HCT116 (cell line): ENCODE results near the gene HIC1. TPM values are rescaled to one million over a fixed set of nuclear protein-coding genes. Genes with fewer than 3 reads are reported as not detected.

ENCODE experiments used
- ATAC-seq: fragments of 200-7000 bp; cut with Tn5 transposase; 2 replicates; pipeline ENCODE4 v1.9.1; 2020; ENCODE audit warnings: mild to moderate bottlenecking, moderate library complexity
- BruUV-seq: library from RNA; stranded (reverse); fragments of 400-500 nt; replicated peaks from 2 replicates; lab custom pipeline; 2021; lab: Mats Ljungman, UMichigan
- CTCF ChIA-PET: fragments of 300-600 bp; sonication (Branson Sonifier 250); formaldehyde crosslinking; loops from one replicate; lab custom pipeline; 2021; ENCODE audit warnings: antibody characterized with exemption; lab: Charles Lee
- POLR2A ChIA-PET: fragments of 300-600, 350-600 bp; sonication (Branson Sonifier 250); formaldehyde crosslinking; loops from one replicate; lab custom pipeline; 2021; ENCODE audit warnings: antibody characterized with exemption; lab: Charles Lee
- RAD21 ChIA-PET, 2 experiments: fragments of 300-600 bp; sonication (Branson Sonifier 250); formaldehyde crosslinking; loops; one replicate each; lab custom pipeline; 2023; ENCODE audit warnings: low total read pairs in 2 of 2; ENCODE audit not compliant: uncharacterized antibody in 2 of 2, unreplicated experiment in 2 of 2, low non-redundant PET in 1 of 2; lab: Charles Lee
- DNase-seq: peaks from one replicate; pipeline ENCODE4 v3.0.0-alpha.2; 2010; ENCODE audit warnings: low read depth, low spot score
- H2AFZ ChIP-seq: fragments of 200-600 bp; shearing (Covaris generic), sonication (generic); 2 replicates; pipeline ENCODE4 v1.6.1; 2017; ENCODE audit warnings: low read depth, mixed run types, mixed read lengths, antibody characterized with exemption, low read length; ENCODE audit not compliant: poor library complexity, severe bottlenecking
- H3K27ac ChIP-seq: 2 replicates; pipeline ENCODE4 v1.5.1; 2012; ENCODE audit warnings: low read depth, low read length
- H3K27me3 ChIP-seq: fragments of 200-600 bp; sonication (generic); 2 replicates; pipeline ENCODE4 v1.6.1; 2016; ENCODE audit warnings: mixed run types, low read length, mixed read lengths; ENCODE audit not compliant: insufficient read depth
- H3K36me3 ChIP-seq, 2 experiments: fragments of 200-500 bp in 1 of 2; fragments of 200-600 bp in 1 of 2; sonication (Bioruptor generic) in 1 of 2; sonication (generic) in 1 of 2; 2 replicates each; pipeline versions ENCODE4 v1.5.1 to v1.6.1; 2014 to 2016; ENCODE audit warnings: low read length in 2 of 2, inconsistent platforms in 1 of 2, mixed read lengths in 1 of 2, mixed run types in 1 of 2; ENCODE audit not compliant: insufficient read depth in 2 of 2, control insufficient read depth in 1 of 2
- H3K4me1 ChIP-seq, 2 experiments: fragments of 200-600 bp in 1 of 2; sonication (generic) in 1 of 2; 2 replicates each; pipeline versions ENCODE4 v1.5.1 to v1.6.1; 2012 to 2017; ENCODE audit warnings: low read length in 2 of 2, inconsistent platforms in 1 of 2, mild to moderate bottlenecking in 1 of 2, mixed read lengths in 1 of 2, mixed run types in 1 of 2, moderate library complexity in 1 of 2; ENCODE audit not compliant: insufficient read depth in 2 of 2, control insufficient read depth in 1 of 2
- H3K4me2 ChIP-seq: fragments of 200-600 bp; sonication (generic); 2 replicates; pipeline ENCODE4 v1.6.1; 2017; ENCODE audit warnings: mixed run types, low read length, mixed read lengths
- H3K4me3 ChIP-seq, 2 experiments: fragments of 200-600 bp in 1 of 2; sonication (generic) in 1 of 2; replicated peaks in 1 of 2; 2 replicates each; pipeline ENCODE4 v1.5.1; 2011 to 2016; ENCODE audit warnings: low read length in 2 of 2, control low read depth in 1 of 2, low read depth in 1 of 2, mild to moderate bottlenecking in 1 of 2, mixed read lengths in 1 of 2, mixed run types in 1 of 2
- H3K79me2 ChIP-seq: fragments of 200-600 bp; sonication (generic); 2 replicates; pipeline ENCODE4 v1.6.1; 2017; ENCODE audit warnings: mild to moderate bottlenecking, mixed run types, low read length, moderate library complexity, mixed read lengths; ENCODE audit not compliant: insufficient read depth
- H3K9ac ChIP-seq: fragments of 200-600 bp; sonication (generic); 2 replicates; pipeline ENCODE4 v1.6.1; 2016; ENCODE audit warnings: low read length, mixed read lengths
- H3K9me2 ChIP-seq: fragments of 200-600 bp; sonication (generic), shearing (Covaris generic); 2 replicates; pipeline ENCODE4 v1.6.1; 2017; ENCODE audit warnings: mixed run types, mild to moderate bottlenecking, moderate library complexity; ENCODE audit not compliant: insufficient read depth
- H3K9me3 ChIP-seq, 2 experiments: fragments of 200-500 bp in 1 of 2; fragments of 200-600 bp in 1 of 2; sonication (Bioruptor generic) in 1 of 2; sonication (generic) in 1 of 2; 2 replicates each; pipeline ENCODE4 v1.6.1; 2014 to 2017; ENCODE audit warnings: low read length in 2 of 2, mixed read lengths in 2 of 2, inconsistent platforms in 1 of 2, low read depth in 1 of 2, mild to moderate bottlenecking in 1 of 2, mixed run types in 1 of 2, moderate library complexity in 1 of 2; ENCODE audit not compliant: control insufficient read depth in 1 of 2, insufficient read depth in 1 of 2
- H4K20me1 ChIP-seq: fragments of 200-600 bp; sonication (generic), shearing (Covaris generic); 2 replicates; pipeline ENCODE4 v1.6.1; 2017; ENCODE audit warnings: mixed run types, mild to moderate bottlenecking, moderate library complexity; ENCODE audit not compliant: insufficient read depth
- ATF3 ChIP-seq: IDR thresholded peaks from 2 replicates; pipeline ENCODE4 v1.6.1; 2012
- CEBPB ChIP-seq: IDR thresholded peaks from 2 replicates; pipeline ENCODE4 v1.6.1; 2012; ENCODE audit warnings: low read depth
- CTCF ChIP-seq, 3 experiments: fragments of 200-600 bp in 1 of 3; sonication (generic) in 1 of 3; IDR thresholded peaks in 2 of 3; conservative IDR thresholded peaks in 1 of 3; 2 replicates each; pipeline ENCODE4 v1.5.1; 2012 to 2017; ENCODE audit warnings: low read depth in 2 of 3, low read length in 2 of 3, antibody characterized with exemption in 1 of 3, borderline replicate concordance in 1 of 3, control low read depth in 1 of 3, mild to moderate bottlenecking in 1 of 3, mixed read lengths in 1 of 3, mixed run types in 1 of 3, moderate library complexity in 1 of 3; ENCODE audit not compliant: insufficient read depth in 1 of 3
- ELF1 ChIP-seq: IDR thresholded peaks from 2 replicates; pipeline ENCODE4 v1.6.1; 2012; ENCODE audit warnings: low read depth, borderline replicate concordance
- FOSL1 ChIP-seq: IDR thresholded peaks from 2 replicates; pipeline ENCODE4 v1.6.1; 2012; ENCODE audit warnings: low read depth
- MAX ChIP-seq: IDR thresholded peaks from 2 replicates; pipeline ENCODE4 v1.6.1; 2012
- POLR2A ChIP-seq: IDR thresholded peaks from 2 replicates; pipeline ENCODE4 v1.7.0; 2011; ENCODE audit warnings: borderline replicate concordance; ENCODE audit not compliant: insufficient read depth, insufficient read length; ENCODE audit errors: extremely low read depth
- POLR2AphosphoS5 ChIP-seq: IDR thresholded peaks from 2 replicates; pipeline ENCODE4 v1.6.1; 2011; ENCODE audit warnings: mild to moderate bottlenecking, low read depth, low read length, moderate library complexity
- RAD21 ChIP-seq: IDR thresholded peaks from 2 replicates; pipeline ENCODE4 v1.6.1; 2012; ENCODE audit warnings: low read depth, mild to moderate bottlenecking
- SIN3A ChIP-seq: IDR thresholded peaks from 2 replicates; pipeline ENCODE4 v1.6.1; 2012; ENCODE audit warnings: low read depth
- SP1 ChIP-seq: IDR thresholded peaks from 2 replicates; pipeline ENCODE4 v1.6.1; 2012; ENCODE audit warnings: low read depth
- SRF ChIP-seq: IDR thresholded peaks from 2 replicates; pipeline ENCODE4 v1.6.1; 2012; ENCODE audit warnings: low read depth
- TCF7L2 ChIP-seq: IDR thresholded peaks from 2 replicates; pipeline ENCODE4 v1.7.0; 2011; ENCODE audit warnings: borderline replicate concordance, inconsistent platforms; ENCODE audit not compliant: insufficient read depth, insufficient read length; ENCODE audit errors: extremely low read depth
- YY1 ChIP-seq: IDR thresholded peaks from 2 replicates; pipeline ENCODE4 v1.6.1; 2011; ENCODE audit warnings: low read length, low read depth, moderate library complexity, mild to moderate bottlenecking; ENCODE audit not compliant: insufficient replicate concordance; ENCODE audit errors: extremely low read depth
- ZBTB33 ChIP-seq: IDR thresholded peaks from 2 replicates; pipeline ENCODE4 v1.6.1; 2011; ENCODE audit warnings: mild to moderate bottlenecking, low read length, moderate library complexity; ENCODE audit not compliant: insufficient replicate concordance; ENCODE audit errors: extremely low read depth
- ZFX ChIP-seq: fragments of 450-650 bp; IDR thresholded peaks from 2 replicates; pipeline ENCODE4 v1.6.1; 2017
- ZNF274 ChIP-seq: fragments of 200-500 bp; sonication (Bioruptor generic); IDR thresholded peaks from 2 replicates; pipeline ENCODE4 v1.6.1; 2014; ENCODE audit warnings: mild to moderate bottlenecking, low read depth, low read length, inconsistent platforms
- intact Hi-C: fragments of 100-400 bp; cut with micrococcal nuclease; formaldehyde crosslinking; loops from 2 replicates; pipeline ENCODE4 v1.10.0; 2022
- total RNA-seq: library from RNA; stranded (reverse); gene quantifications from one replicate; pipeline ENCODE4 v1.2.1, GENCODE V29; 2021; ENCODE audit not compliant: unreplicated experiment

Gene HIC1
- total RNA-seq, 1 experiment from 2014 or later, result 0.64 TPM

- H3K4me1 ChIP-seq, result peaks cover 2 to 12% of the 10 kb centered on the region in 2 experiments; a peak in 3 of 4 replicates
- no peak overlapping the region for H2AFZ ChIP-seq
- H3K9me3 ChIP-seq, result no peaks in the 10 kb centered on the region
- H3K9ac ChIP-seq, result no peak overlapping the region
- DNase-seq (no peak), ATAC-seq (no peak)
- no peak overlapping the region for H3K27ac ChIP-seq
- no peaks in the 10 kb centered on the region for H3K36me3 ChIP-seq
- intact Hi-C loops, result no loop called here
- H4K20me1 ChIP-seq, result no peaks in the 10 kb centered on the region
- no peak overlapping the region for H3K4me2 ChIP-seq
- CTCF ChIA-PET, result interaction anchor here (1.2 kb wide), 1 partner anchor 111 kb away, joined by 3 read pairs; no protein-coding TSS in a partner anchor
- RAD21 ChIA-PET, result no interaction called here
- H3K79me2 ChIP-seq, result no peaks in the 10 kb centered on the region
- POLR2A ChIA-PET, result no interaction called here
- H3K4me3 ChIP-seq, result no peak overlapping the region
- no peaks in the 10 kb centered on the region for H3K9me2 ChIP-seq
- TF ChIP-seq POLR2A (no peak), TCF7L2 (no peak), CTCF (IDR thresholded peaks at IDR 0.05 in 2 of 3, conservative IDR thresholded peaks at IDR 0.05 in 1 of 3; ENCODE audit: borderline replicate concordance in 1 of 3, insufficient read depth in 1 of 3, low read depth in 2 of 3, low read length in 2 of 3) (no peak), ZNF274 (no peak), MAX (no peak), ZFX (no peak), YY1 (no peak), ELF1 (no peak), RAD21 (no peak), SIN3A (no peak), ZBTB33 (no peak), ATF3 (no peak), SP1 (no peak), SRF (no peak), FOSL1 (no peak), POLR2AphosphoS5 (no peak), CEBPB (no peak)
- H3K27me3 ChIP-seq, result no peaks in the 10 kb centered on the region
- no TSS peak for BruUV-seq
Measured at GRCh38 chr17:2019723-2020122, 35.2 kb upstream of the HIC1 start.
